Stimulated activated CD8-positive, alpha-beta memory T cell treated with anti-CD3 and anti-CD28 coated beads, Interleukin-12 subunit alpha, Interleukin-12 subunit beta, amount 100 ng/mL, for 24 hours (primary cell): Measurements from ENCODE around the gene CEP162.
"Not testable (repeated sequence)": the region's sequence is repeated elsewhere in the genome, so short reads cannot be mapped to it uniquely, and the experiment has no call there.

Source experiments
- DNase-seq: peaks from one replicate; pipeline ENCODE4 v3.0.0-alpha.2; 2020; ENCODE audit errors: extremely low read depth

CEP162 gene

GRCh38 chr6:84224251-84224650 lies 3.2 kb downstream of the CEP162 start:
- DNase-seq = no peak

DNA sequence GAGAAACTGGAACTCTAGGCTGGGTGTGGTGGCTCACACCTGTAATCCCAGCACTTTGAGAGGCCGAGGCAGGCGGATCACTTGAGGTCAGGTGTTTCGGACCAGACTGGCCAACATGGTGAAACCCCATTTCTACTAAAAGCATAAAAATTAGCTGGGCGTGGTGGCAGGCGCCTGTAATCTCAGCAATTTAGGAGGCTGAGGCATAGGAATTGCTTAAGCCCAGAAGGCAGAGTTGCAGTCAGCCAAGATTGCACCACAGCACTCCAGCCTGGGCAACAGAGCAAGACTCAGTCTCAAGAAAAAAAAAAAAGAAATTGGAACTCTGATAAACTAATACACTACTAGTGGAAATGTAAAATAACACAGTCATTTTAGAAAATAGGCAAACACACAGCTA lies 3.8 kb downstream of the CEP162 start:
- DNase-seq = not testable (repeated sequence)

- no peak for DNase-seq
Observed at GRCh38 chr6:84222426-84222825, 5.0 kb downstream of the CEP162 start.

- no peak for DNase-seq
Observed at GRCh38 chr6:84220809-84221409, 6.5 kb downstream of the CEP162 start.

- no peak for DNase-seq
Observed at GRCh38 chr6:84218091-84218490, 9.4 kb downstream of the CEP162 start.

- DNase-seq = no peak
Observed at GRCh38 chr6:84213217-84213616, 14.2 kb downstream of the CEP162 start.

DNA sequence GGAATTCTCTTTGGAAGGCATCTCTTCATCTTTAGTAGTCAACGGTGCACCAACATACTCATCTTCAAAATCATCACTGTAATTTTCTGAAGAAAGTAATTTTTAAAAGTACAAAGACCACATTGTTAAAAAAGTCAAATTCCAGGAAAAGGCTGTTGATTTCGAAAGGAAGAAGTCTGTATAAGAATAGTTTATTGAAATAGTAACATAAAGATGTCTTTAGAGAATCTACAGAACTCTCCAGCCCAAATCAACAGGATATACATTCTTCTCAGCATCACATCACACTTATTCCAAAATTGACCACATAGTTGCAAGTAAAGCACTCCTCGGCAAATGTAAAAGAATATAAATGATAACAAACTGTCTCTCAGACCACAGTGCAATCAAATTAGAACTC lies 23.4 kb downstream of the CEP162 start:
- DNase-seq = no peak

GRCh38 chr6:84199987-84200386 lies 27.5 kb downstream of the CEP162 start:
- not testable (repeated sequence) for DNase-seq

DNA sequence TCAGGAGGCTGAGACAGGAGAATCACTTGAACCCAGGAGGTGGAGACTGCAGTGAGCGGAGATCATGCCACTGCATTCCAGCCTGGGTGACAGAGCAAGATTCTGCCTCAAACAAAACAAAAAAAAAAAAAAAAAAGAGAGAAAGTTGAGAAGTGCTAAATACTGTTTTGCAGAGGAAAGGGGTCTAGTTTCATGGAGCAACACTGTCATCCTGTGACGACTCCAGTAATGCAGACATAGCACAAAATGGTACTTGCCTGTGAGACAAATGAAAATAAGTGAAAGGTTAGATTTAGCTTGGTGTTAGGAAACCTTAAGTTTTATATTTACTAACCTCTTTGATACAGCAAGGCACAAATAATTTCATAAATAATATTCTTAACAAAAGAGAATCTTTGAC lies 29.7 kb downstream of the CEP162 start:
- DNase-seq = no peak

- no peak for DNase-seq
Observed at GRCh38 chr6:84193114-84193708, 34.2 kb downstream of the CEP162 start.

GRCh38 chr6:84191802-84192201 lies 35.6 kb downstream of the CEP162 start:
- no peak for DNase-seq

GRCh38 chr6:84189356-84189755 lies 38.1 kb downstream of the CEP162 start:
- not testable (repeated sequence) for DNase-seq

DNA sequence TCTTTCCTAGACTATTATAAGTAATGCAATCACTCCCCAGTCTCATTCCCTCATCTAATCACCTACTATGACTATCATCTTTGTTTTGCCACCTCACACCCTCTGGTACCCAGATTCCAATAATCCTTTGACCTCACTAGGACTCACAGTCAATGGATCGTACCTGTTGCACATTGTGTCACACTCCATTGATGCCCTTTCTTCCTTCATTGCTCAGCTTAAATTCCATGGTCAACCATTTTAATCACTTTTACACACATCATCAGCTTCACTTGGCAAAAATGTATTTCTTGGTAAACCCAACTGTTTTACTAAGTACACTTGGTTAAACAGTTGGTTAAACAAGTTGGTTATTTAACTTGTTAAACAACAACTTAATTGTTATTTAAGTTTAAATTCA lies 44.0 kb downstream of the CEP162 start:
- no peak for DNase-seq

GRCh38 chr6:84182001-84182400 lies 45.4 kb downstream of the CEP162 start:
- DNase-seq = no peak

DNA sequence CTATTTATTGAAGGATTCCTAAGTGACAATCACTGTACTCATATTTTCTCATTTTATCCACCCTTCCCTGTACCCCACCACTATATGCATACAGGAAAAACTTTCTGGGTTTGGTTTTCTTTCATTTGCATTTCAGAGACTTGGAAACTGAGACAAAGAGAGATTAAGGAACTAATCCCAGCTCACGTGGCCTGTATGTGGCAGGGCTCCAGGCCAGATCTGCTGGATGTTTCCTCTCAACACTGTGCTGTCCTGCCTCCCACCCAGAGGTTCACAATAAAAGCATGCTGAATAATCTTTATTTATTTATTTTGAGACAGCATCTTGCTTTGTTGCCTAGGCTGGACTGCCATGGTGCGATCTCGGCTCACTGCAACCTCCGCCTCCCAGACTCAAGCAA lies 50.2 kb downstream of the CEP162 start:
- DNase-seq = no peak

- DNase-seq = no peak
Observed at GRCh38 chr6:84172574-84172973, 54.9 kb downstream of the CEP162 start.

DNA sequence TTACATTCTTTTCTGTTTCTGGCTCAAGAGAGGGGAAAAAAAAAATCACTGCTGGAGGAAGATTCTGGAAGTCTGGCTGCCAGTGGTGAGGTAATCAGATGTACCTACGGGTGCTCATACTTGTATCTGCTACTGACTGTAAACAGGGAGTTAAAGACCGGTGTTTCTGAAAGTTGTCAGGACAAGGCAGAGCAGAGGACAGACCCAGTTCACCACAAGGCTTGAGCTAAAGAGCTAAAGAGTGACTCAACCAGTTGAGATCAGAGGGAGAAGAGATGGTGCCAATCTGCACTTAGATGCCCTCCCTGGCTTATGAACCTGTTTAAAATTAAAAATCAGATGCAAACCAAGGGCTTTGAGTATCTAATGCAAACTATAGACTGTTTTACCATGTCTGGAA lies 55.4 kb downstream of the CEP162 start:
- DNase-seq = no peak

DNA sequence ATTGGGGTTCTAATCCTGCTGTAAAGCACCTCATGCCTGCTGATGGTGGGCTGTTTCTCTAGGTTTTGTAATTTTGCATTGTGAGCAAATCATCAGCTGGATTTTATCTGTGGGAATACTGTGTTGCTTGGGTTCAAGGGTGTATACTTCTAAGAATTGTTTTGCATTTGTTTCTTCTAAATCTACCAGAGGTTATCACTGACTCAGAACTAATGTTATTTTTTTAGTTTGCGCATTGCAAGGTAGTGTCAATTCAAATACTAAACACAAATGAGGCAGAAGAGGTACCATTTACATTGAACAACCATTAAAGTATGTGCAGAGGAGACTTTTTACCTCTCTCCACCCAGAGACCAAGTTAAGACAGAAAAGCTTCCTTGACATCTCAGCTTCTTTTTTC lies 60.0 kb downstream of the CEP162 start:
- DNase-seq = no peak

- DNase-seq = no peak
Observed at GRCh38 chr6:84166395-84166794, 61.0 kb downstream of the CEP162 start.

DNA sequence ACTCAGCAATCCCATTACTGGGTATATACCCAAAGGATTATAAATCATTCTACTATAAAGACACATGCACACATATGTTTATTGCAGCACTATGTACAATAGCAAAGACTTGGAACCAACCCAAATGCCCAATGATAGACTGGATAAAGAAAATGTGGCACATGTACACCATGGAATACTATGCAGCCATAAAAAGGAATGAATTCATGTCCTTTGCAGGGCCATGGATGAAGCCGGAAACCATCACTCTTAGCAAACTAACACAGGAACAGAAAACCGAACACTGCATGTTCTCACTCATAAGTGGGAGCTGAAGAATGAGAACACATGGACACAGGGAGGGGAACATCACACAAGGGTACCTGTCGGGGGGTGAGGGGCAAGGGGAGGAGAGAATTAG lies 63.1 kb downstream of the CEP162 start:
- not testable (repeated sequence) for DNase-seq

DNA sequence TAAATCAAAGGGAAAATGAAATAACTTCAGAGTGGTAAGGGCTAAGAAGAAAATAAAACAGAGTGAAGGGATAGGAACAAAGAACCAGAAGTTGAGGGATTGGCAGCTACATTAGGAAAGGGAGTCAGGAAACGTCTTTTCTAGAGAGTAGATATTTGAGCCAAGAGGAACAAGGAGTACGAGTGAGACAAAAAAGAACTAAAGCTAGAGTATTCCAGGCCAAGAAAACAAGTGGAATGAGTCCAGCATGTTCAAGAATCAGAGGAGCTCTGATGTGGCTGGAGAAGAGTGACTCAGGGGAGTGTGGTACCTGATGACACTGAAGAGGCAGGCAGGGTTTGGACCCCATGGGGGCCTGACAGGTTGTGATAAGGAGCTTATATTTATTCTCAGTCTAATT lies 66.3 kb downstream of the CEP162 start:
- no peak for DNase-seq

GRCh38 chr6:84156306-84156705 lies 71.1 kb downstream of the CEP162 start:
- no peak for DNase-seq

- no peak for DNase-seq
Observed at GRCh38 chr6:84151669-84152068, 75.8 kb downstream of the CEP162 start.

- no peak for DNase-seq
Observed at GRCh38 chr6:84150705-84151104, 76.7 kb downstream of the CEP162 start.
